A673 (cell line): Measurements from ENCODE around the gene PXDN.

Source experiments
- EZH2 ChIP-seq: fragments of 200-600 bp; sonication (generic); IDR thresholded peaks from 2 replicates; pipeline ENCODE4 v1.6.1; 2017; ENCODE audit warnings: borderline replicate concordance, low read depth, mild to moderate bottlenecking, mixed read lengths, antibody characterized with exemption, low read length; ENCODE audit not compliant: poor library complexity, severe bottlenecking
- TF ChIP-seq, protein P1 (sequence below): fragments of 300-800, 200-600 bp; sonication (generic); conservative IDR thresholded peaks from 2 replicates; pipeline ENCODE4 v1.5.1; 2017; ENCODE audit warnings: low read depth, mild to moderate bottlenecking, antibody characterized with exemption, low read length, moderate library complexity, mixed read lengths

GRCh38 chr2:1782514-1782913 is 38.2 kb upstream of the PXDN start:
- TF ChIP-seq, protein P1, sequence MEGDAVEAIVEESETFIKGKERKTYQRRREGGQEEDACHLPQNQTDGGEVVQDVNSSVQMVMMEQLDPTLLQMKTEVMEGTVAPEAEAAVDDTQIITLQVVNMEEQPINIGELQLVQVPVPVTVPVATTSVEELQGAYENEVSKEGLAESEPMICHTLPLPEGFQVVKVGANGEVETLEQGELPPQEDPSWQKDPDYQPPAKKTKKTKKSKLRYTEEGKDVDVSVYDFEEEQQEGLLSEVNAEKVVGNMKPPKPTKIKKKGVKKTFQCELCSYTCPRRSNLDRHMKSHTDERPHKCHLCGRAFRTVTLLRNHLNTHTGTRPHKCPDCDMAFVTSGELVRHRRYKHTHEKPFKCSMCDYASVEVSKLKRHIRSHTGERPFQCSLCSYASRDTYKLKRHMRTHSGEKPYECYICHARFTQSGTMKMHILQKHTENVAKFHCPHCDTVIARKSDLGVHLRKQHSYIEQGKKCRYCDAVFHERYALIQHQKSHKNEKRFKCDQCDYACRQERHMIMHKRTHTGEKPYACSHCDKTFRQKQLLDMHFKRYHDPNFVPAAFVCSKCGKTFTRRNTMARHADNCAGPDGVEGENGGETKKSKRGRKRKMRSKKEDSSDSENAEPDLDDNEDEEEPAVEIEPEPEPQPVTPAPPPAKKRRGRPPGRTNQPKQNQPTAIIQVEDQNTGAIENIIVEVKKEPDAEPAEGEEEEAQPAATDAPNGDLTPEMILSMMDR, result no peak
- TF ChIP-seq EZH2, result no peak
